Transverse colon (tissue), 4 donors: Measurements from ENCODE around the gene LINS1.

Experiments used
- EP300 ChIP-seq: sonication (generic); formaldehyde crosslinking; IDR thresholded peaks from one replicate; pipeline ENCODE4 v1.6.1; 2017; ENCODE audit warnings: antibody characterized with exemption, low read depth
- POLR2AphosphoS5 ChIP-seq, 3 donors: sonication (generic); formaldehyde crosslinking; IDR thresholded peaks; one replicate each; pipeline ENCODE4 v1.6.1; 2016; ENCODE audit warnings: antibody characterized with exemption in 3 of 3
- TF ChIP-seq, protein P1 (sequence below), 5 experiments: fragments of 200-600 bp in 3 of 5; fragments of 450-650 bp in 2 of 5; sonication (generic) in 3 of 5; IDR thresholded peaks; 1 replicate in 2 of 5; 2 replicates in 3 of 5; pipeline ENCODE4 v1.5.1; 2016 to 2017; ENCODE audit warnings: antibody characterized with exemption in 5 of 5, inconsistent platforms in 3 of 5, mild to moderate bottlenecking in 2 of 5, moderate library complexity in 1 of 5

DNA sequence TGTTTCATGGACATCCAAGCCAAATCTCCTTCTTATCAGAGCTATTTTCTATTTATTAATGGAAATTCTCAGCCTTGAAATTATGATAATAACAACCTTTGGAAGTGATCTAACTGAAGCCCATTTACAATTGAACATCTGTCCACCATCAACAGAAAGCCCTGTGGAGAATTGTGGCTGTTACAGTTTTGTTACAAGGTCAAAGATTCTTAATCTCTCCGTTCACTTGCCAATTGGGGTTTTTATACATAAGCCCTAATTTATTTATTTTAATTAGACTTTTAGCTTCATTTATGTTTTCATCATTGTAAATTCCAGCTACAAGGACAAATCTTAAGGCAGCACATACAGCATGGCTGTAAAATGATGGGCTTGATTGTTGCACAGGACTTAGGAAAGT, 76.5 kb downstream of the LINS1 start:
- TF ChIP-seq, protein P1, sequence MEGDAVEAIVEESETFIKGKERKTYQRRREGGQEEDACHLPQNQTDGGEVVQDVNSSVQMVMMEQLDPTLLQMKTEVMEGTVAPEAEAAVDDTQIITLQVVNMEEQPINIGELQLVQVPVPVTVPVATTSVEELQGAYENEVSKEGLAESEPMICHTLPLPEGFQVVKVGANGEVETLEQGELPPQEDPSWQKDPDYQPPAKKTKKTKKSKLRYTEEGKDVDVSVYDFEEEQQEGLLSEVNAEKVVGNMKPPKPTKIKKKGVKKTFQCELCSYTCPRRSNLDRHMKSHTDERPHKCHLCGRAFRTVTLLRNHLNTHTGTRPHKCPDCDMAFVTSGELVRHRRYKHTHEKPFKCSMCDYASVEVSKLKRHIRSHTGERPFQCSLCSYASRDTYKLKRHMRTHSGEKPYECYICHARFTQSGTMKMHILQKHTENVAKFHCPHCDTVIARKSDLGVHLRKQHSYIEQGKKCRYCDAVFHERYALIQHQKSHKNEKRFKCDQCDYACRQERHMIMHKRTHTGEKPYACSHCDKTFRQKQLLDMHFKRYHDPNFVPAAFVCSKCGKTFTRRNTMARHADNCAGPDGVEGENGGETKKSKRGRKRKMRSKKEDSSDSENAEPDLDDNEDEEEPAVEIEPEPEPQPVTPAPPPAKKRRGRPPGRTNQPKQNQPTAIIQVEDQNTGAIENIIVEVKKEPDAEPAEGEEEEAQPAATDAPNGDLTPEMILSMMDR (IDR thresholded peaks at IDR 0.05), result no peak
- no peak for TF ChIP-seq POLR2AphosphoS5 (IDR thresholded peaks at IDR 0.05)
- TF ChIP-seq EP300, result no peak
